Kidney capillary endothelial cell (primary cell): ENCODE results near the gene MLLT6.

ENCODE experiments used
- DNase-seq: peaks from one replicate; pipeline ENCODE4 v3.0.0-alpha.2; 2018; ENCODE audit warnings: low spot score

MLLT6 gene

DNA sequence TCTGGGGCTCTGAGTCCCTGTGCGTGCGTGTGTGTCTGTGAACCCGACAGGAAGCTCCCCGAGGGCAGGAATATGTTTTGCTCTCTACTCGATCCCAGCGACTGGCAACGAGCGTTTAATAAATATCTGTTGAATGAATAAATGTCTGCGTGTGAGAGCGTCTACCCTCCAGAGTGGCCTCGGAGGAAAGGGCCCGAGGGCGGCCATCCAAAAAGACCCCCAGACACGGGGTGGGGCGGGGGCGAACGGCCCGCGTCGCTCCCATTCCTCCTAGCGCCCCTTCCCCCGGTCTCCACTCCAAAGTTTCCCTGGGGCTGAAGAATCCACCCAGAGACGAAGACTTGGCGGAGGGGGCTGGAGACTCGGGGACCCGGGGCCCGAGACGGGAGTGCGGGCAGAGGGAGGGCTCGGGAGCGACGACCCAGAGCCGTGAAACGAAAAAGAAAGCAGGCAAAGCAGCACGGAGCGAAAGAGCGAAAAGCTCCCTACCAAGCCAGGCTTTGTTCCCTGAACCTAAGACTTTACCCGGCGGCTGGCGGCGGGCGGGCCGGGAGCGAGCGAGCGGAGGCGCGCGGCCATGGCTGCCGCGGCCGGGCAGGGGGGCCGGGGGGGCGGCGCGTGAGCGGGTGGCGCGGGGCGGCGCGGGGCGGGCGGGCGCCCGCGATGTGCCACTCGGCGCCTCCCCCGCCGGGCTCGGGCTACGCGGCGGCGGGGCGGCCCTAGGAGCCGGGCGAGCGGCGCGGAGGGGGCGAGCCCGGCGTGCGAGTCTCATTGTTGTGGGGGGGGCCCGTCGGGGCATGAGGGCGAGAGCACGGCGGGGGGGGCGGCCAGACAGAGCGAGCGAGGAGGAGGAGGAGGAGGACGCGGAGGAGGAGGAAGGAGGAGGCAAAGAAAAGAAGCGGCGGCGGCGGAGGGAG lies at the start of gene MLLT6:
MLLT6 (plus strand) TSS at position 668 of the 917 bp plus-strand sequence. CDS start 360 bp downstream, outside the sequence.
- DNase-seq, result peak; percentile 59

GRCh38 chr17:38656959-38657823 lies 47.9 kb upstream of the MLLT6 start:
- peak; percentile 21 for DNase-seq

DNA sequence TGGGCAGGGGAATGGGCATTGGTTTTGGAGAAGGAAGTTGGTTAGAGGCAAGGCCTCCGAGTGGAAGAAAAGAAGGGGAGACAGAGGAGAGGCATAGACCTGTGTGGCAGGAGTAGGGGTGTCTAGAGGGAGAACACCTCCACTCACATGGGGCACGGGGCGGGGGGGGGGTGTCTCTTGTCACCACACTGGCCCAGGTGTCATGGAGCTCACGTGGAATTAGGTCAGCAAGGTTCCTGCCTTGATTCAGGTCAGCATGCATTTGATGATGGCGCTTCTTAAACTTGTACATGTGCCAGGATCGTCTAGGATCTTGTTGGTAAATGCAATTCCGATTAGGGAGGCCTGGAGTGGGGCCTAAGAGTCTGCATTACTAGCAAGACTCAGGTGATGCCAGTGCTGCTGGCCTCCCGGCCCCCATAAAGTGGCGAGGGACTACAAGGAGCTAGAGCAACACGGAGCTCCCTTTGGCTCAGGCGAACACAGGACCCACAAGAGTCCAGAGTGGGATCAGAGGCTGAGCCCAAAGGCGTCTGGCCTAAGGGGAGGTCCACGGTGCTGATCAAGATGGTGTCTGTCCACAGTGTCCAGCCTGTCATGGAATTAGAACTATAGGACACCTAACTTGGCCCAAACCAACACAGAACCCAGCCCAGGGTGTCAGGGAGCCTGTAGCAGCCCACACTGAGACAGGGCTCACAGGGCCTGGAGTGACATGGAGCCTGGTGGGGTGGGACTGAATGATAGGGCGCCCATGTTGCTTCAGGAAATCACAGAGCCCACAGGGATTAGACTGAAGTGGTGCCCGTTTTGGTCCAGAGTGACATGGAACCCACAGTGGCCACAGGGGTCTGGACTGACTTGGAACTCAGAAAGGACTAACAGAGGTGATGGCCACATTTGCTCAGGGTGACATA lies 47.0 kb upstream of the MLLT6 start:
- no peak for DNase-seq

- DNase-seq, result no peak
Measured at GRCh38 chr17:38658741-38659345, 46.2 kb upstream of the MLLT6 start.

DNA sequence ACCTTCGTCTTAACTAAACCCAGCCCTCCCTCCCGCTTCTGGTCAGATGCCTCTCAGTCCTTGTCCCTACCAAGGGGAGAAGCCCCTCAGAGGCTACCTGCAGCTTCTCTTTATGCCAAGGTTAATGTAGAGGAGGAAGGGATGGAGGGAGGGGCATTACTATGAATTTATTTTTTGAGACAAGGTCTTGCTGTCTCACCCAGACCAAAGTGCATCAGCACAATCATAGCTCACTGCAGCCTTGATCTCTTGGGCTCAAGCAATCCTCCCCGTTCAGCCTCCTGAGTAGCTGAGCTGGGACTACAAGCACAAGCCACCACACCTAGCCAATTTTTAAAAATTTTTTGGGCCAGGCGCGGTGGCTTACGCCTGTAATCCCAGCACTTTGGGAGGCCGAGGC lies 45.7 kb upstream of the MLLT6 start:
- DNase-seq, result no peak

- DNase-seq, result no peak
Measured at GRCh38 chr17:38660097-38661025, 44.7 kb upstream of the MLLT6 start.

DNA sequence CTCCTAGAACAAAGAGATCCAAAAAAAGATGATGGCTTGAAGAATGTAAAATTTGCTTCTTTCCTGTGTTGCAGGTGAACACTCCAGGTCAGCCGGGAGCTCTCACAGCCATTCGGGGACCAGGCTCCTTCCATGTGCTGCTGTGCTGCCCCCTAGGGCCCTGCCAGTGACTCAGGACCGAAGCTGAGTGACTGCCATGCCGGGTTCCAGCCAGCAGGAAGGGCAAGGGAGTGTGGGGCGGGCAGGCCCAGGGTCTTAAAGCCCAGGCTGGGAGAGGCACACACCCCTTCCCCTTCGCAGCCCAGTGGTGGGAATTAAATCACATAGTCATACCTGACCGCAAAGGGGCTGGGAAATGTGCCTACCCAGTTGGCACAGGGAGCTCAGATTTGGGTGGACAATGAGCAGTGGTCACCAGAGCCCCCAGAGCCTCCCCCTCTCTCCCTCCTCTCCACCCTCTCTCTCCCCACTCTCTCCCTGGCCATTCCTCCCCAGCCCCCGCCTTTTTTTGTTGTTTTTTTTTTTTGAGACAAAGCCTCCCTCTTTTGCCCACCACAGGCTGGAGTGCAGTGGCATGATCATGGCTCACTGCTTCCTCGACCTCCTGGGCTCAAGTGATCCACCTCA lies 41.8 kb upstream of the MLLT6 start:
- DNase-seq, result peak; percentile 48

DNA sequence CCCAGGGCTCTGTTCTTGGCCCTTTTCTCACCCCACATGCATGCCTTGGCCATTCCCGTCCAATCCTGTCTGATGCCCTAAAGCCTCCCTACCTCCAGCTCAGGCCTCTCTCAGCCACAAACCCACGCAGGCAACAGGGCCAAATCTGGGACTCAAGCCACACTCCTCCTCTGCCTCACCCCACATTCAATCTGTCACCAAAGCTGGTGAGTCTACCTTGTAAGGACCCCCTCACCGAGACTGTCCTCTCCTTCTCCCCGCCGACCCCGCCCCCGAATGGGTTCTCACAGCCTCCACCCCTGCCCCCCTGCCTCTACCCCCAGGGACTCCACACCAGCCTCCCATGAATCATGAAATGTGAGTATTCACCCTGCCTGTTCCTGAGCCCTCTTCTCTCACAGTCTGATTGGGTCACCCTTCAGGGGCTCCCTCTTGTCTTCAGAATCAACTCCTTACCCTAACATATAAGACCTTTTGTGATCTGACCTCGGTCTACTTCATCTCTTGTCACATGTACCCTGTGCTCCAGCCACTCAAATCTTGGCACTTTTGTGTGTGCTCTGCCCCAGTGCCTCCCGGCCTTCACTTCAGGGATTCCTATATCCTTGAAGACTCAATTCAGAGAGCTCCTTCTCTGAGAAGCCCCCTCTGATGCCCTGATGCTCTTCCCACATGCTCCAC lies 41.0 kb upstream of the MLLT6 start:
- DNase-seq, result no peak

GRCh38 chr17:38667099-38667786 lies 37.8 kb upstream of the MLLT6 start:
- peak; percentile 75 for DNase-seq

- DNase-seq, result no peak
Measured at GRCh38 chr17:38667787-38668122, 37.3 kb upstream of the MLLT6 start.

- no peak for DNase-seq
Measured at GRCh38 chr17:38669520-38669919, 35.6 kb upstream of the MLLT6 start.

GRCh38 chr17:38671939-38672720 lies 32.9 kb upstream of the MLLT6 start:
- no peak for DNase-seq

DNA sequence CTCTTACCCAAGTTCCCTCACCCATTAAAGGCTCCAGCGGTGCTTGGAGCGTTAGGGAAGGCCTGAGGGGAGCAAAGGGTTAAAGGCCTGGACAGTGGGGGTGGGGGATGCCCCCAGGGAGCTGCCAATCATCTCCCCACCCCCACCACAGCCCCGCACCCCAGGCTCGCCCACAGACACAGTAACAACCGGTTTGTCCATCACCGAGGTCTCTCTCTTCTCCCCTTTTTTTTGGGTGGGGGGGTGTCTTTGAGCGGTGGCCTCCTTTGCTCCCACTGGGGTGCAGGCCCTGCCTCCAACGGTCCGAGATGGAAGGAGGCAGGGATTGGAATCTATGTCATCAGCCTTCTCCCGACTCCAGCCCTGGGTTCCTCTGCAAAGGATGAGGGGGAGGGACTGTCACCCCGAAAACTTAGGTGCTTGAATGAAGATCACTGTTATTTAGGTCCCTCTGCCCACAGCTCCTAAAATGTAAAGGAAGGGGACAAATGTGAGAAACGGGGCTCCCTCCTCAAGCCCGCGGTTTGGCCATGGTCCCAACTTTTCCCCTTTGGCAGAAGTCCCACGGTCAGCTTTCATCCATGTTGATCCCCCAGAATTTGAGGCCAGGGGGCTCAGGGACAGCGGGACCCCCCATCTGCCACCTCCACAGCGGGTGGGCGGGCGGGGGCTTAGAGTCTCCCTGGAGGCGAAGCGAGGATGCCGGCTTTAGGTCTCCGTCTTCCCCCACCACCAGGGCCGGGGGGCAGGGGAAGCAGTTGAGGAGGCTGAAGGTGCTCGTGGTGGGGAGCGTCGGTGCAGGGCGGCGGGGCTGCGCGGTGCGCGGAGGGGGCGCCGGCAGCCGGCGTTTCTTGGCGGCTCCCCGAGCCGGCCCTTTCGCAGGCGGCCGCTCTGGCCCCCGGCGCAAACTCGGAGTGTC lies 32.0 kb upstream of the MLLT6 start:
- no peak for DNase-seq

- no peak for DNase-seq
Measured at GRCh38 chr17:38673707-38674013, 31.4 kb upstream of the MLLT6 start.

GRCh38 chr17:38674014-38674748 lies 30.9 kb upstream of the MLLT6 start:
- DNase-seq, result no peak
